Tibial nerve (tissue), 3 donors: ENCODE data around the gene ALK.

Experiments
- POLR2A ChIP-seq, 2 donors: fragments of 450-650 bp; IDR thresholded peaks; one replicate each; pipeline ENCODE4 v1.6.1; 2017; ENCODE audit warnings: antibody characterized with exemption in 2 of 2, mild to moderate bottlenecking in 2 of 2, moderate library complexity in 2 of 2
- TF ChIP-seq, protein P1 (sequence below), 5 experiments: fragments of 200-600 bp in 3 of 5; fragments of 450-650 bp in 2 of 5; sonication (generic) in 3 of 5; IDR thresholded peaks; one replicate each; pipeline ENCODE4 v1.5.1; 2016 to 2019; ENCODE audit warnings: antibody characterized with exemption in 5 of 5, mild to moderate bottlenecking in 3 of 5, moderate library complexity in 2 of 5

DNA sequence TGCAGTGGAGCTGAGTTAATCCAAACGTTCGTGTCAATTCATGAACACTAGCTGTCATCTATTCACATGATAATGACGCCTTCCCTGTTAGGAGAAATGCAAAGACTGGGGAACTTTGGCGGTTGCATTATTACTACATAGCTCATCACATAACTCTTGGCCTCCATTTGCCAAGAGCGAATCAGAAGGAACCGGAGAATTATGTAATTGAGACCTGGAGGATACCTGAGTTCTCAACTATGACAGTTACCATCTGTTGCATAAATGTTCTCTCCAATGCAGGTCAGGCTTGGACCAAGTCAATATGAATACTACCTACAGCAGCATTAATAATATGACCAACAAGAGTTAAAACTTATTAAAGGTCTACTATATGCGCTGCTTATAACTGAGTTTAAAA lies 531.7 kb downstream of the ALK start:
- TF ChIP-seq, protein P1, sequence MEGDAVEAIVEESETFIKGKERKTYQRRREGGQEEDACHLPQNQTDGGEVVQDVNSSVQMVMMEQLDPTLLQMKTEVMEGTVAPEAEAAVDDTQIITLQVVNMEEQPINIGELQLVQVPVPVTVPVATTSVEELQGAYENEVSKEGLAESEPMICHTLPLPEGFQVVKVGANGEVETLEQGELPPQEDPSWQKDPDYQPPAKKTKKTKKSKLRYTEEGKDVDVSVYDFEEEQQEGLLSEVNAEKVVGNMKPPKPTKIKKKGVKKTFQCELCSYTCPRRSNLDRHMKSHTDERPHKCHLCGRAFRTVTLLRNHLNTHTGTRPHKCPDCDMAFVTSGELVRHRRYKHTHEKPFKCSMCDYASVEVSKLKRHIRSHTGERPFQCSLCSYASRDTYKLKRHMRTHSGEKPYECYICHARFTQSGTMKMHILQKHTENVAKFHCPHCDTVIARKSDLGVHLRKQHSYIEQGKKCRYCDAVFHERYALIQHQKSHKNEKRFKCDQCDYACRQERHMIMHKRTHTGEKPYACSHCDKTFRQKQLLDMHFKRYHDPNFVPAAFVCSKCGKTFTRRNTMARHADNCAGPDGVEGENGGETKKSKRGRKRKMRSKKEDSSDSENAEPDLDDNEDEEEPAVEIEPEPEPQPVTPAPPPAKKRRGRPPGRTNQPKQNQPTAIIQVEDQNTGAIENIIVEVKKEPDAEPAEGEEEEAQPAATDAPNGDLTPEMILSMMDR (IDR thresholded peaks at IDR 0.05): no peak
- no peak for TF ChIP-seq POLR2A (IDR thresholded peaks at IDR 0.05)
